Measurements from ENCODE around the gene RBMXL3.

RBMXL3 gene

DNA sequence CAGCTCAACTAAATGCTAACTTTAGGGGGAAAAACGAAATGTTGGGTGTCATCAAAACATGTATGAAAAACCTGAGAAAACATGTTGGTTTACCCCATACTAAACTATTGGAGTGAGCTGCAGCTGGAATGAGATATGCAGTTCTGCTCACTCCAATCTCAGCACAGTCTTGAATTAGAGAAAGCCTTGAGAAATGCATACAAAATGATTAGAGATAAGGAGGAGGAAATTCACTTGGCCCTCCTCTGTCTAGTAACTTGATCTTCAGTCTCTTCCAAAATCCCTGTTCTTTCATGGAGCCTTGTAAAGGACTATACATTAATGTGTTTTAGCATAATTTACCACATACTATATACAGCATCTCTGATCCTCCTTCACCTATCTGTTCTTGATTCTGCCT lies 47.8 kb downstream of the RBMXL3 start:
- TF ChIP-seq, protein P1, sequence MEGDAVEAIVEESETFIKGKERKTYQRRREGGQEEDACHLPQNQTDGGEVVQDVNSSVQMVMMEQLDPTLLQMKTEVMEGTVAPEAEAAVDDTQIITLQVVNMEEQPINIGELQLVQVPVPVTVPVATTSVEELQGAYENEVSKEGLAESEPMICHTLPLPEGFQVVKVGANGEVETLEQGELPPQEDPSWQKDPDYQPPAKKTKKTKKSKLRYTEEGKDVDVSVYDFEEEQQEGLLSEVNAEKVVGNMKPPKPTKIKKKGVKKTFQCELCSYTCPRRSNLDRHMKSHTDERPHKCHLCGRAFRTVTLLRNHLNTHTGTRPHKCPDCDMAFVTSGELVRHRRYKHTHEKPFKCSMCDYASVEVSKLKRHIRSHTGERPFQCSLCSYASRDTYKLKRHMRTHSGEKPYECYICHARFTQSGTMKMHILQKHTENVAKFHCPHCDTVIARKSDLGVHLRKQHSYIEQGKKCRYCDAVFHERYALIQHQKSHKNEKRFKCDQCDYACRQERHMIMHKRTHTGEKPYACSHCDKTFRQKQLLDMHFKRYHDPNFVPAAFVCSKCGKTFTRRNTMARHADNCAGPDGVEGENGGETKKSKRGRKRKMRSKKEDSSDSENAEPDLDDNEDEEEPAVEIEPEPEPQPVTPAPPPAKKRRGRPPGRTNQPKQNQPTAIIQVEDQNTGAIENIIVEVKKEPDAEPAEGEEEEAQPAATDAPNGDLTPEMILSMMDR (IDR thresholded peaks at IDR 0.05): no peak
- Histone ChIP-seq H3K4me3 (ENCODE audit: low read depth in 1 of 2, low read length in 1 of 2) (no peak overlapping the region), H3K27me3 (peaks cover 36% of the 10 kb centered on the region), H3K27ac (no peak overlapping the region), H3K9me3 (no peaks in the 10 kb centered on the region), H3K36me3 (no peaks in the 10 kb centered on the region), H3K4me1 (ENCODE audit: control insufficient read depth in 1 of 2, insufficient read depth in 1 of 2, low read depth in 1 of 2, low read length in 1 of 2) (no peaks in the 10 kb centered on the region)
